D721Med (cell line): Measurements from ENCODE around the gene TMEM161A.

Experiments
- DNase-seq: peaks from one replicate; pipeline ENCODE4 v3.0.0; 2011; ENCODE audit warnings: low spot score; ENCODE audit not compliant: insufficient read length
- FAIRE-seq: peaks from 2 replicates; lab custom pipeline; 2011; peaks lifted over from hg19 to GRCh38; lab: Jason Lieb, UNC
- CTCF ChIP-seq: IDR thresholded peaks from 2 replicates; pipeline ENCODE4 v1.5.1; 2012; ENCODE audit warnings: mild to moderate bottlenecking, control low read depth; ENCODE audit not compliant: insufficient read depth; ENCODE audit errors: missing control alignments

TMEM161A gene

GRCh38 chr19:19132912-19133311 is 5.4 kb downstream of the TMEM161A start:
- DNase-seq (no peak), FAIRE-seq (no peak)
- TF ChIP-seq CTCF: no peak

GRCh38 chr19:19131989-19132388 is 6.3 kb downstream of the TMEM161A start:
- no peak for DNase-seq
- no peak for TF ChIP-seq CTCF
- FAIRE-seq: no peak

- FAIRE-seq: no peak
- DNase-seq: no peak
These were observed 12.2 kb downstream of the TMEM161A start for GRCh38 chr19:19126102-19126501.

GRCh38 chr19:19123386-19123785 is 14.9 kb downstream of the TMEM161A start:
- no peak for TF ChIP-seq CTCF
- DNase-seq (no peak), FAIRE-seq (no peak)

More at GRCh38 chr19:19126102-19126501, 12.2 kb downstream of the TMEM161A start:
- no peak for TF ChIP-seq CTCF

GRCh38 chr19:19122902-19123301 is 15.4 kb downstream of the TMEM161A start:
- no peak for TF ChIP-seq CTCF
- DNase-seq: no peak
- FAIRE-seq: no peak

GRCh38 chr19:19121371-19121770 is 16.9 kb downstream of the TMEM161A start:
- TF ChIP-seq CTCF: no peak
- DNase-seq: no peak
- FAIRE-seq: no peak

GRCh38 chr19:19120308-19121231 is 17.7 kb downstream of the TMEM161A start:
- no peak for FAIRE-seq
- no peak for TF ChIP-seq CTCF
- DNase-seq: no peak
